HG03139 (cell line): ENCODE measurements around the gene TMIGD3.

Experiments used
- ATAC-seq: cut with Tn5 transposase; IDR thresholded peaks from one replicate; pipeline ENCODE4 v1.9.1; 2021; ENCODE audit not compliant: unreplicated experiment

The TMIGD3 gene

DNA sequence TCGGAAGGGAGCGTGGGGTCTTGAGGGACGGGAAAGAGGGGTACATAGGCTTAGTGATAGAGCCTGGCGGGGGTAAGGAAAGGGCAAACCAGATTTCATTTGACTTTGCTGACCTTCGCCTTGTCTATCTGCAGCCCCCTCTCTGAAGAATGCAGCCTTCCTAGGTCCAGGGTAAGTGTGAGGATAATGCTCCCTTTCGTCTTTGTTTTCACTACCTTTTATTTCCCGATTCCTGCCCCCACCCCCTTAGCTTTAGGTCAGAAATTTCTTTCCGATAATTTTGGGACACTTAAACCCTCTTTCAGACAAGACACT, 53.8 kb downstream of the TMIGD3 start:
- ATAC-seq = no peak

DNA sequence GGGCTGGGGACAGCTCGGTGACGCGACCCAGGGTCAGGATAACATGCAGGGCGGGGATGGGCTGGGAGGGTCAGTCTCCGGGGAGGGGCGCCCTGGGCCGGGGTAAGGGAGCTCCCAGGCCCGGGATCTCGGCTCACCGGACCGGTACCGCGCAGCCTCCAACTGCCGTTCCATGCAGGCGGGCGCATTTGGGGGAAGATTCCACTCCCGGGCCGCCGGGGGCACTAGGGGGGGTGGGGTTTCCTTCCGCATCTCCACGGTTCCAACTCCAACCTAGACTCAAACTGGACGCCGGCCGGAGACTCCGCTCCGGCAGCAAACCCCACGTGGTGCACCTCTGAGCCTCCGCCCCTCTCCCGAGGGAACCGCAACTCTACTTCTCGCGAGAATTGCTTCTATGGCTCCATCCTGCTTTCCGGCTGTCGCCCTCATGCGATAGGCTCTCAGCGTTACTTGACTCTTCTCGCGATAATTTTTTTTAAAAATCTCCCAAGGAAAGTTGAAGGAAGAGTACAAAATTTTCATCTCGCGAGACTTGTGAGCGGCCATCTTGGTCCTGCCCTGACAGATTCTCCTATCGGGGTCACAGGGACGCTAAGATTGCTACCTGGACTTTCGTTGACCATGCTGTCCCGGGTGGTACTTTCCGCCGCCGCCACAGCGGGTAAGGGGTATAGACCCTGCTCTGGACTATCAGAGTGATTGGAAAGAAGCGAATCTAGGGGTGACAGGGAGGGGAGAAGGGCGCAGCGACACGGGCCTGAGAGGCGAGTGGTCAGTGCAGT, 54.3 kb downstream of the TMIGD3 start, which contains the start of the genes ATP5PB and WDR77:
TSS of gene ATP5PB (plus strand) at position 547 of the 785 bp plus-strand sequence. CDS start at position 625, 78 bp downstream.
TSS of gene WDR77 (minus strand) at position 339 of the 785 bp plus-strand sequence. CDS start at position 252, 87 bp downstream.
- peak; percentile 85 for ATAC-seq

- ATAC-seq = peak; percentile 21
Measured at GRCh38 chr1:111448482-111448917, 54.9 kb downstream of the TMIGD3 start.

- no peak for ATAC-seq
Measured at GRCh38 chr1:111446967-111447892, 56.2 kb downstream of the TMIGD3 start.

GRCh38 chr1:111446546-111446945, 56.9 kb downstream of the TMIGD3 start:
- ATAC-seq = no peak

DNA sequence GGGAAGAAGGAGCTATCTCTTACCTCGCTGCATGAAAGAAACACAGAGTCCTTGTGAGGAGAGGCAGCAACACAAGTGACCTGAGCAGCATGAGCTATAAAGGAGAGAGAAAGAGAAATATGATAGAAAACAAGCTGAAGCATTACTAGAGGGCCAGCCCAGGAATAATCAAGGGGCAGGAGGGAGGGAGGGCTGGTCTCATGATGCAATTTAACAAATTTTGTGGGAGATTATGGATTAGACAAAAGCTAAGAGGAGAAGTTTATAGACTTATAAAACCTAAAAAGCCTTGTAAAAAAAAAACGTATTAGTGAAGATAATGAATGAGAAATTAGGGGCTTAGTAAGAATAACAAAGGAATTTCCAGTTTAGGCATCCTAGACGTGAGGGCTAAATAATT, 59.4 kb downstream of the TMIGD3 start:
- no peak for ATAC-seq

- ATAC-seq = no peak
Measured at GRCh38 chr1:111442457-111442856, 61.0 kb downstream of the TMIGD3 start.

GRCh38 chr1:111441573-111442192, 61.8 kb downstream of the TMIGD3 start:
- ATAC-seq = no peak

GRCh38 chr1:111439461-111440351, 63.7 kb downstream of the TMIGD3 start:
- no peak for ATAC-seq

DNA sequence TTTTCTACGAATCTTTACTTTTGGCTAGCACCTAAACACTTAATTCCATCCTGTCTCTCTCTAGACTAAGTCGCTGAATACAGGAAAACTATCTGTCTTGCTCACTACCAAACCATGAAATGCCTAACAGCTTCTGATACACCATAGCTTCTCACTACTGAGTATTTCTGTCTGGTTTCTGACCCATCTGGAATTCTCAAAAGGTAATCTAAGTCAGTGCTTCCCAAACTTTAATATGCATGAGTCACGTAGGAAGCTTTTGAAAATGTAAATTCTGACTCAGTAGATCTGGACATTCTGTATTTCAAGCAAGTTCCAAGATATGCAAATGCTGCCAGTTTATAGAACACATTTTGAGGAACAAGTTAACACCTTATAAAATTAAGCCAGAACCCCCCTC, 66.7 kb downstream of the TMIGD3 start:
- no peak for ATAC-seq
